SK-N-SH (cell line): ENCODE measurements around the gene ZC3H4. TPM values are rescaled to one million over a fixed set of nuclear protein-coding genes. Genes with fewer than 3 reads are reported as not detected.

Experiments used
- CTCF ChIA-PET: fragments of 300-600, 350-600 bp; formaldehyde crosslinking; extraction: SDS; loops from one replicate; lab custom pipeline; 2021; lab: Yijun Ruan, JAX
- POLR2A ChIA-PET: fragments of 350-600 bp; sonication (Branson Sonifier 250); formaldehyde crosslinking; extraction: SDS; loops from one replicate; lab custom pipeline; 2020; ENCODE audit warnings: antibody characterized with exemption, inconsistent platforms; lab: Yijun Ruan, JAX
- DNase-seq: peaks from one replicate; pipeline ENCODE4 v3.0.0; 2012
- H2AFZ ChIP-seq: fragments of 200-600 bp; sonication (generic); 2 replicates; pipeline ENCODE4 v1.8.1; 2016; ENCODE audit warnings: antibody characterized with exemption, mild to moderate bottlenecking, low read depth
- H3F3A ChIP-seq: fragments of 200-600 bp; sonication (generic); replicated peaks from 2 replicates; pipeline ENCODE3; 2016; ENCODE audit warnings: antibody characterized with exemption, mild to moderate bottlenecking; ENCODE audit not compliant: insufficient read depth
- H3K27ac ChIP-seq, 2 experiments: fragments of 200-500 bp in 1 of 2; fragments of 200-600 bp in 1 of 2; sonication (Bioruptor generic) in 1 of 2; sonication (generic), shearing (Covaris generic) in 1 of 2; 2 replicates each; pipeline versions ENCODE4 v1.5.1 to v1.6.1; 2014 to 2016; ENCODE audit warnings: low read depth in 2 of 2, inconsistent platforms in 1 of 2, low read length in 1 of 2, mild to moderate bottlenecking in 1 of 2, mixed read lengths in 1 of 2
- H3K27me3 ChIP-seq: fragments of 200-600 bp; sonication (generic), shearing (Covaris generic); 2 replicates; pipeline ENCODE4 v1.6.1; 2016; ENCODE audit warnings: mixed run types; ENCODE audit not compliant: insufficient read depth
- H3K36me3 ChIP-seq, 2 experiments: fragments of 200-500 bp in 1 of 2; fragments of 200-600 bp in 1 of 2; sonication (Bioruptor generic) in 1 of 2; sonication (generic) in 1 of 2; replicated peaks in 1 of 2; 2 replicates each; pipeline versions ENCODE3 to v1.5.1; 2014 to 2016; ENCODE audit warnings: low read length in 1 of 2, mild to moderate bottlenecking in 1 of 2; ENCODE audit not compliant: insufficient read depth in 2 of 2, control insufficient read depth in 1 of 2
- H3K4me1 ChIP-seq, 2 experiments: fragments of 200-500 bp in 1 of 2; fragments of 200-600 bp in 1 of 2; sonication (Bioruptor generic) in 1 of 2; sonication (generic), shearing (Covaris generic) in 1 of 2; 2 replicates each; pipeline versions ENCODE4 v1.5.1 to v1.6.1; 2014 to 2016; ENCODE audit warnings: low read depth in 1 of 2, low read length in 1 of 2, mixed run types in 1 of 2; ENCODE audit not compliant: insufficient read depth in 2 of 2, control insufficient read depth in 1 of 2
- H3K4me2 ChIP-seq: fragments of 200-600 bp; sonication (generic), shearing (Covaris generic); 2 replicates; pipeline ENCODE4 v1.6.1; 2017; ENCODE audit warnings: mixed run types
- H3K4me3 ChIP-seq, 2 experiments: fragments of 200-500 bp in 1 of 2; fragments of 200-600 bp in 1 of 2; sonication (Bioruptor generic) in 1 of 2; sonication (generic), shearing (Covaris generic) in 1 of 2; 2 replicates each; pipeline versions ENCODE4 v1.5.1 to v1.8.1; 2014 to 2016; ENCODE audit warnings: low read depth in 2 of 2, inconsistent platforms in 1 of 2, low read length in 1 of 2, mild to moderate bottlenecking in 1 of 2, mixed read lengths in 1 of 2, moderate library complexity in 1 of 2
- H3K79me2 ChIP-seq: fragments of 200-600 bp; sonication (generic); 2 replicates; pipeline ENCODE4 v1.8.1; 2017; ENCODE audit warnings: mild to moderate bottlenecking; ENCODE audit not compliant: insufficient read depth
- H3K9ac ChIP-seq: fragments of 200-600 bp; sonication (generic); 2 replicates; pipeline ENCODE4 v1.6.1; 2017; ENCODE audit warnings: mixed run types
- H3K9me2 ChIP-seq: fragments of 200-600 bp; sonication (generic); 2 replicates; pipeline ENCODE4 v1.6.1; 2017; ENCODE audit warnings: mixed run types
- H3K9me3 ChIP-seq: fragments of 200-600 bp; sonication (generic); 2 replicates; pipeline ENCODE4 v1.6.1; 2017; ENCODE audit warnings: mixed run types, mild to moderate bottlenecking, moderate library complexity
- H4K20me1 ChIP-seq: fragments of 200-600 bp; sonication (generic); 2 replicates; pipeline ENCODE4 v1.6.1; 2017; ENCODE audit warnings: mild to moderate bottlenecking, mixed run types; ENCODE audit not compliant: insufficient read depth
- CTCF ChIP-seq: fragments of 200-600 bp; sonication (generic); IDR thresholded peaks from 2 replicates; pipeline ENCODE4 v1.6.1; 2017; ENCODE audit warnings: antibody characterized with exemption, mild to moderate bottlenecking, moderate library complexity
- GATA2 ChIP-seq: sonication (generic); formaldehyde crosslinking; IDR thresholded peaks from 2 replicates; pipeline ENCODE4 v1.5.0; 2020; ENCODE audit warnings: mild to moderate bottlenecking, missing genetic modification reagents
- NFIC ChIP-seq: IDR thresholded peaks from 2 replicates; pipeline ENCODE4 v1.4.0; 2012; ENCODE audit warnings: borderline replicate concordance
- POLR2AphosphoS5 ChIP-seq: IDR thresholded peaks from 2 replicates; pipeline ENCODE4 v1.6.1; 2012; ENCODE audit warnings: low read depth, low read length
- REST ChIP-seq: IDR thresholded peaks from 2 replicates; pipeline ENCODE4 v1.6.1; 2012; ENCODE audit warnings: mild to moderate bottlenecking, low read depth, low read length, moderate library complexity
- RXRA ChIP-seq: IDR thresholded peaks from 2 replicates; pipeline ENCODE4 v1.4.0; 2012; ENCODE audit warnings: low read depth, mild to moderate bottlenecking, borderline replicate concordance
- SMC3 ChIP-seq: IDR thresholded peaks from 2 replicates; pipeline ENCODE4 v1.6.1; 2012; ENCODE audit warnings: low read depth, low read length, improper control_type of control experiment
- WGBS: methylation state at CpG from one replicate; pipeline ENCODE4 v1.1.6; 2017; ENCODE audit warnings: low lambda C conversion rate; 5-methylcytosine and 5-hydroxymethylcytosine counted together
- polyA plus RNA-seq, 3 experiments: library from polyadenylated mRNA; depleted of rRNA; stranded (reverse); fragments of >200 nt; gene quantifications; 2 replicates each; pipeline ENCODE4 v1.2.3, GENCODE V29; 2012

ZC3H4 gene
- polyA plus RNA-seq, 1 of the 3 experiments (the other 2 are of a cell fraction): 7.6 TPM

- TF ChIP-seq RXRA (no peak), REST (no peak), NFIC (no peak)
- TF ChIP-seq, all 33 proteins: peak for 5
These were observed 11.5 kb upstream of the ZC3H4 start (continued) for GRCh38 chr19:47124937-47125668.

GRCh38 chr19:47123406-47123805, 9.8 kb upstream of the ZC3H4 start:
- peaks cover 0 to 12% of the 10 kb centered on the region in 2 experiments; a peak in 2 of 4 replicates for H3K4me1 ChIP-seq
- H3K27ac ChIP-seq: no peak overlapping the region
- TF ChIP-seq POLR2AphosphoS5 (no peak), CTCF (no peak), GATA2 (CRISPR knock-in tag) (no peak), SMC3 (no peak)
- DNase-seq: no peak
- no peaks in the 10 kb centered on the region for H3K36me3 ChIP-seq
- CTCF ChIA-PET: interaction anchor here (0.7 to 6.9 kb wide), 6 partner anchors 9 to 121 kb away, joined by 3 to 40 read pairs (median 4); partner anchors contain the start of gene ZC3H4
- no peak overlapping the region for H3K9ac ChIP-seq
- H3K79me2 ChIP-seq: no peaks in the 10 kb centered on the region
- H3F3A ChIP-seq: peaks cover 23% of the 10 kb centered on the region
- no peak overlapping the region for H3K4me3 ChIP-seq
- no peaks in the 10 kb centered on the region for H3K27me3 ChIP-seq
- no peak overlapping the region for H2AFZ ChIP-seq
- POLR2A ChIA-PET: interaction anchor here (0.6 to 1.3 kb wide), 3 partner anchors 10 to 1286 kb away, joined by 3 to 5 read pairs (median 4); partner anchors contain the start of gene ZC3H4
- H3K9me3 ChIP-seq: no peaks in the 10 kb centered on the region
- WGBS: 87% methylated on average over 7 of the region's 7 CpGs
- H3K9me2 ChIP-seq: no peaks in the 10 kb centered on the region
- no peak overlapping the region for H3K4me2 ChIP-seq
- no peaks in the 10 kb centered on the region for H4K20me1 ChIP-seq
